ENCODE data around the gene ADAMTSL5.

The ADAMTSL5 gene

DNA sequence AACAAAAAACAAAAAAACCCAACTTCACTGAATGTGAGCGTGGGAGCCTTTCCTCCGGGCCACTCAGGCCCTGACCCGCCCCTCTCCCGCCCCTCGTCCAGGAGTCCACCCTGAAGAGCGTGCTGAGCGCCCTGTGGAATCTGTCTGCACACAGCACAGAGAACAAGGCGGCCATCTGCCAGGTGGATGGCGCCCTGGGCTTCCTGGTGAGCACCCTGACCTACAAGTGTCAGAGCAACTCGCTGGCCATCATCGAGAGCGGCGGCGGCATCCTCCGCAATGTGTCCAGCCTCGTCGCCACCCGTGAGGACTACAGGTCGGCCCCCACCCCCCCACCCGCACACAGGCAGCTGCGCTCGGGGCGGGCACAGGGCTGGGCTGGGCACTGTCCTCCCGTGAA is 51.0 kb downstream of the ADAMTSL5 start:
- DNase-seq, result no peak

DNA sequence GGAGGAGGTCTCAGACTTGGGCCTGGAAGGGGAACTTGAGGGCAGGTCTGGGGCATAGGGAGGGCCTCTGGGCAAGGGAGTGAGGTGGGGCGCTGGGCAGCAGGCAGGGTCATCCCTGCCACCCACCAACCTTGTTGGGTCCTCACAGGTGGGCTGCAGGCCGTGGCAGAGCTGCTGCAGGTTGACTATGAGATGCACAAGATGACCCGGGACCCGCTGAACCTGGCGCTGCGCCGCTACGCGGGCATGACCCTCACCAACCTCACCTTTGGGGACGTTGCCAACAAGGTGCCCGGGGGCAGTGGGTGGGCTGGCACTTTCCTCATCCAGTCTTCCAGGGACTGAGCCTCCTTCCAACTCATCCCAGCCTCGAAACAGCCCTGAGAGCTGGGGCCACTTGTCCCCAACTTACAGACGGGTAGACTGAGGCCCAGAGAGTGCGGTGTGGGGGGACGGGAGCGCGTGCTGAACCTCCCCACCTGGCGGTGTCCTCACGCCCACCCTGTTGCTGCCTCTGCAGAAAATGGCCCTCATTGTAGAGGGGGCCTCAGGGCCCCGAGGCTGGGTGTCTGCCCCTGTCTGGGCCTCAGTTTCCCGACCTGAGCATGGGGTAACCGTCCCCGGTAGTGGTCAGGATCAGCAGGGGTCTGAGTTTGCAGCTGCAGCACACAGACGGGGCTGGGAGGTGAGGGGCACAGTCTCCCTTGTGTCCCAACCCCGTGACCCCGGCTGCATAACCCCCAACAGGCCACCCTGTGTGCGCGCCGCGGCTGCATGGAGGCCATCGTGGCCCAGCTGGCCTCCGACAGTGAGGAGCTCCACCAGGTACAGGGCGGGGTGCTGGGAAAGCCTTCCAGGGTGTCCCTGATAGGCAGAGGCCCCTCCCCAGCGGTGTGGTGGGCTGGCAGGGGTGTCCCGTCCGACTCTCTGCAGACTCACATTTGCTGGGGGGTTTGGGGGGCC is 52.5 kb downstream of the ADAMTSL5 start:
- no peak for DNase-seq

DNA sequence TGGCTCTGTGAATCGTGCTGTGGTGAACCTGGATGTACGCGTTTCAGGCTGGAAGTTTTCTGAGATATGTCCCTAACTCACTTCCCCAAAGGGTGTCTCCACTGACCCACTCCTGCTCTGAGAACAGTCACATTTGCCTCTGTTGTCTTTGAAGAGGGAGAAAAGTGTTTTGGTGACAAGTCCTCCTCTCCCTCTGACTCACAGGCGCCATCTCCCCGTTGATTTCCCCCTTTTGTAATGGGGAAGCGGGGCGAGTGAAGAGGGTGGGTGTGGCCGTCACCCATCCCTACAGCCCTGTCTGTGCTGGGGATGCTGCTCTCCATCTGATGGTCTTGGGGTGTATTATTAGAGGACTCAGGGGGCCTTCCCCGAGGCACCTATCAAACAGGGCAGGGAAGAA is 53.3 kb downstream of the ADAMTSL5 start:
- DNase-seq, result no peak

DNA sequence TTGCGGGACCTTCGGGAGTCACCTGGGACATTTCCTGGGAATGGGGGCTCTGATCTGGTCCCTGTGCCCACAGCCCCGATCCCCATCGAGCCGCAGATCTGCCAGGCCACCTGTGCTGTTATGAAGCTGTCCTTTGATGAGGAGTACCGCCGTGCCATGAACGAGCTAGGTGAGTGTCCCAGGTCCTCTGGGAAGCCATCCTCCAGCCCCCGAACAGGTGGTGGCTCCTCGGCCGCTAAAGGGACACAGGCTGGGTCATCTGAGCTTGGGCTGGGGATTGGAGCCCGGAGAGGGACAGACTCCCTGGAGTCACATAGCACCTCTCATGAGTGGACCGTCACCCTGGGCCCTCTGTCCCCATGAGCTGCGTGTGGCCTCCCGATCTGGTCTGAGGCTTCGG is 54.9 kb downstream of the ADAMTSL5 start:
- DNase-seq, result no peak

DNA sequence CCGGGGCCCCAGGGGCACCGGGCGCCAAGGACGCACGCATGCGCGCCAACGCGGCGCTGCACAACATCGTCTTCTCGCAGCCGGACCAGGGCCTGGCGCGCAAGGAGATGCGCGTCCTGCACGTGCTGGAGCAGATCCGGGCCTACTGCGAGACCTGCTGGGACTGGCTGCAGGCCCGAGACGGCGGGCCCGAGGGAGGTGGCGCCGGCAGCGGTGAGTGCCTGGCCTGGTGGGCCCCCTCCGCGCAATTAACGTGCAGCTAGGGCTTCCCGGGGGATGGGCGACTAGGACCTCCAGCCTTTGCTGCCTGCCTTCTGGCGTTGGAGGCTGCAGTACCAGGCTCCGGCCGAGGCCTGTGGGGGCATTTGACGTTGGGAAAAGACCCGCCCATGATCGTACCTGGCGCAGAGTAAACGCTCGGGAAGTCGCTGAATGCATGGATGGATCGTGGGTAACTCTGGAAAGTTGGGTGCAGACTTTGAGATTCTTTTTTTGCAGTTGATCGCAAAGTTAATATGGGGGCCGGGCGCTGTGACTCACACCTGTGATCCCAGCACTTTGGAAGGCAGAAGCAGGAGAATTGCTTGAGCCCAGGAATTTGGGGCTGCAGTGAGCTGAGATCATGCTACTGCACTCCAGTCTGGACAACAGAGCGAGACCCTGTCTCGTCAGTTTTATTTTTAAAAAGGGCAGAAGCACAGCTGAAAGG is 55.6 kb downstream of the ADAMTSL5 start:
- no peak for DNase-seq

DNA sequence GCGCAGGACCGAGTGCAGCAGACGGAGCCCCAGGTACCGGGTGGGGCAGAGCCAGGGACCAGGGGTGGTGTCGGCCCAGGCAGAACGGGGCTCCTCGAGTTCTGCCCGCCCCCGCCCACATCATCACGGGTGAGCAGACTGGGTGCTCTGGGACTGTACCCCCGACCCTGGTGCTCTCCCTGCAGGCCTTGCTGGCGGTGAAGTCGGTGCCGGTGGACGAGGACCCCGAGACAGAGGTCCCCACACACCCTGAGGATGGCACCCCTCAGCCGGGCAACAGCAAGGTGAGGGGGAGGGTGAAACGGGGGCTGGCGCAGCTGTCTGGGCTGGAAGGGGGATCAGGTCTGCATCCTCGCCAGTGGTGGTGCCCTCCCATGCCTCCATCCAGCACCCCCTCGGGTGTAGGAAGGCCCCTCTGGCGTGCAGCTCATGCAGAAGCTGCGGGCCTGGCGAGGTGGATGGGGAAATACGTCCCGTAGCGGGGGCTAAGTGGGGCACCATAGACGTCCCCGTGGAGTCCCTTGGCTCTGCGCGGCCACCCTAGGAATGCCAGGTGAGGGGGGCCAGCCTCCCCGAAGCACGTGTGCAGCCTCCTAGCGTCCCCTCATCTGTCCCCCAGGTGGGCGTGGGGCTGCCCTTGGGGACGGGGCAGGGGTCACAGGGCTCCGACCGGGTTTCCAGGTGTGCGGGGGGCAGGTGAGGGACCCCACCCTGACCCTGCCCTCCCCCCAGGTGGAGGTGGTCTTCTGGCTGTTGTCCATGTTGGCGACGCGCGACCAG is 56.5 kb downstream of the ADAMTSL5 start:
- no peak for DNase-seq

DNA sequence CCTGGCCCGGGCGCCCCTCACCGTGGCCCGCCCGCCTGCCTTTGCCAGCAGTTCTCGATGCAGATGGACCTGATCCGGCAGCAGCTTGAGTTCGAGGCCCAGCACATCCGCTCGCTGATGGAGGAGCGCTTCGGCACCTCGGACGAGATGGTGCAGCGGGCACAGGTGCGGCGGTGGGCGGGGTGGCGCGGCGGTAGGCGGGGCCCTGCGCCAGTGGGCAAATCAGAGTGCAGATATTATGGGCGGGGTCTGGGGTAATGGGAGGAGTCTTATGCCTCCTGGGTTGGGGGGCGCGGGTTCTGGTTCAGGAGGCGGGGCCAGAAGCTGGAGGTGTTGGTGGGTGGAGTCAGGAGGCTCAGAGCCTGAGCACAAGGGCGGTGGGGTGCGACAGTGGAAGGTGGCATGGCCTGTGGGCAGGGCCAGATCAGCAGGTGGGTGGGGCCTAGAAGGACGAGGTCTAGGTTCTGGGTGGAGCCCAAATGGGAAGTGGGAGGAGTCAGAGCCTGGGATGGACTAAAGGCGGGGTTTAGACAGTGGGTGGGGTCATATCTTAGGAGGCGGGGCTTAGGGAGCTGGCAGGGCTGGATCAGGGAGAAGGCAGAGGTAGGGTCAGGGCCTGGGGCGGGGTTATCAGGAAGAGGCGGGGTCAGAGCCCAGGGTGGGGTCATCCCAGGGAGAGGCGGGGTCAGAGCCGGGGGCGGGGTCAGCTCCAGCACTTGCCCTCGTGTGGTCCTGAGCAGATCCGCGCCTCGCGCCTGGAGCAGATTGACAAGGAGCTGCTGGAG is 57.3 kb downstream of the ADAMTSL5 start:
- no peak for DNase-seq
